ENCODE measurements around the gene JAG1. TPM values are rescaled to one million over a fixed set of nuclear protein-coding genes. Genes with fewer than 3 reads are reported as not detected.

JAG1 gene
- total RNA-seq, 2 donors from 2014 or later, result 46.5 to 72.3 TPM

- Histone ChIP-seq H3K4me1 (replicated peaks) (no peaks in the 10 kb centered on the region), H3K4me3 (no peak overlapping the region), H3K27me3 (replicated peaks; ENCODE audit: insufficient read depth) (no peaks in the 10 kb centered on the region), H3K9me3 (no peaks in the 10 kb centered on the region), H3K27ac (no peak overlapping the region), H3K36me3 (no peaks in the 10 kb centered on the region)
- no peak for TF ChIP-seq POLR2A (IDR thresholded peaks at IDR 0.05)
- no peak for TF ChIP-seq POLR2AphosphoS5 (IDR thresholded peaks at IDR 0.05)
- TF ChIP-seq CTCF (IDR thresholded peaks at IDR 0.05), result no peak
- WGBS, result 63% methylated on average over 1 of the region's 1 CpG
- intact Hi-C loops (cut with DNase I), result no loop called here
- no peak for DNase-seq (ENCODE audit: low spot score)
These were observed 15.6 kb upstream of the JAG1 start for GRCh38 chr20:10689385-10689784.

GRCh38 chr20:10687895-10688294 is 14.1 kb upstream of the JAG1 start:
- no peaks in the 10 kb centered on the region for H3K27me3 ChIP-seq (replicated peaks; ENCODE audit: insufficient read depth)
- no peaks in the 10 kb centered on the region for H3K36me3 ChIP-seq
- H3K4me1 ChIP-seq (replicated peaks), result no peaks in the 10 kb centered on the region
- TF ChIP-seq POLR2AphosphoS5 (IDR thresholded peaks at IDR 0.05), result no peak
- no peak for TF ChIP-seq POLR2A (IDR thresholded peaks at IDR 0.05)
- H3K4me3 ChIP-seq, result no peak overlapping the region
- no peaks in the 10 kb centered on the region for H3K9me3 ChIP-seq
- intact Hi-C loops (cut with DNase I), result no loop called here
- no peak for DNase-seq (ENCODE audit: low spot score)
- 91% methylated on average over 5 of the region's 5 CpGs for WGBS
- H3K27ac ChIP-seq, result no peak overlapping the region

- no peaks in the 10 kb centered on the region for H3K27me3 ChIP-seq (replicated peaks; ENCODE audit: insufficient read depth)
- H3K36me3 ChIP-seq, result no peaks in the 10 kb centered on the region
- 95% methylated on average over 14 of the region's 14 CpGs for WGBS
- DNase-seq (ENCODE audit: low spot score), result no peak
- TF ChIP-seq CTCF (IDR thresholded peaks at IDR 0.05) (no peak), POLR2A (IDR thresholded peaks at IDR 0.05) (no peak), POLR2AphosphoS5 (IDR thresholded peaks at IDR 0.05) (no peak)
- intact Hi-C loops (cut with DNase I), result no loop called here
- H3K9me3 ChIP-seq, result no peaks in the 10 kb centered on the region
- H3K4me3 ChIP-seq, result no peak overlapping the region
- no peak overlapping the region for H3K27ac ChIP-seq
- H3K4me1 ChIP-seq (replicated peaks), result no peaks in the 10 kb centered on the region
These were observed 12.7 kb upstream of the JAG1 start for GRCh38 chr20:10686356-10687133.

- intact Hi-C loops (cut with DNase I), result no loop called here
- TF ChIP-seq POLR2A (IDR thresholded peaks at IDR 0.05) (no peak), CTCF (IDR thresholded peaks at IDR 0.05) (no peak), POLR2AphosphoS5 (IDR thresholded peaks at IDR 0.05) (no peak)
- DNase-seq (ENCODE audit: low spot score), result no peak
- no peaks in the 10 kb centered on the region for H3K4me1 ChIP-seq (replicated peaks)
- no peak overlapping the region for H3K4me3 ChIP-seq
- WGBS, result 90% methylated on average over 2 of the region's 2 CpGs
- no peaks in the 10 kb centered on the region for H3K36me3 ChIP-seq
- no peaks in the 10 kb centered on the region for H3K27me3 ChIP-seq (replicated peaks; ENCODE audit: insufficient read depth)
- no peaks in the 10 kb centered on the region for H3K9me3 ChIP-seq
- H3K27ac ChIP-seq, result no peak overlapping the region
These were observed 9.7 kb upstream of the JAG1 start for GRCh38 chr20:10683537-10683936.

GRCh38 chr20:10682939-10683338 is 9.1 kb upstream of the JAG1 start:
- no peak overlapping the region for H3K27ac ChIP-seq
- no peak overlapping the region for H3K4me3 ChIP-seq
- no peaks in the 10 kb centered on the region for H3K4me1 ChIP-seq (replicated peaks)
- TF ChIP-seq CTCF (IDR thresholded peaks at IDR 0.05) (no peak), POLR2A (IDR thresholded peaks at IDR 0.05) (no peak), POLR2AphosphoS5 (IDR thresholded peaks at IDR 0.05) (no peak)
- no peaks in the 10 kb centered on the region for H3K36me3 ChIP-seq
- H3K9me3 ChIP-seq, result no peaks in the 10 kb centered on the region
- H3K27me3 ChIP-seq (replicated peaks; ENCODE audit: insufficient read depth), result no peaks in the 10 kb centered on the region
- 77% methylated on average over 3 of the region's 3 CpGs for WGBS
- no peak for DNase-seq (ENCODE audit: low spot score)
- intact Hi-C loops (cut with DNase I), result no loop called here

Data from prostate gland (tissue), 2 donors.